Brain microvascular endothelial cell (primary cell): ENCODE measurements around the gene TBC1D10A.

ENCODE experiments used
- DNase-seq: peaks from one replicate; pipeline ENCODE4 v3.0.0-alpha.2; 2020
- H3K27ac ChIP-seq: fragments of 250-450 bp; sonication (Bioruptor Pico); 2 replicates; pipeline ENCODE4 v1.5.1; 2020; ENCODE audit warnings: mild to moderate bottlenecking, moderate library complexity
- H3K27me3 ChIP-seq: fragments of 250-450 bp; sonication (Bioruptor Pico); replicated peaks from 2 replicates; pipeline ENCODE4 v1.5.1; 2020; ENCODE audit warnings: mild to moderate bottlenecking
- H3K36me3 ChIP-seq: fragments of 250-450 bp; sonication (Bioruptor Pico); replicated peaks from 2 replicates; pipeline ENCODE4 v1.5.1; 2020; ENCODE audit warnings: mild to moderate bottlenecking
- H3K4me3 ChIP-seq: 2 replicates; pipeline ENCODE4 v1.5.1; 2011; ENCODE audit warnings: low read depth, mild to moderate bottlenecking, control low read depth, low read length, moderate library complexity
- in situ Hi-C: cut with HindIII; loops from 2 replicates; pipeline ENCODE4 v1.10.0; 2017; ENCODE audit warnings: low sequenced_read_pairs, low pct_ligation_motif_present
- TF ChIP-seq, protein P1 (sequence below): IDR thresholded peaks from 2 replicates; pipeline ENCODE4 v1.5.1; 2011; ENCODE audit warnings: low read depth, mild to moderate bottlenecking, moderate library complexity, low read length, control low read depth, inconsistent platforms; ENCODE audit errors: missing control alignments

The TBC1D10A gene

DNA sequence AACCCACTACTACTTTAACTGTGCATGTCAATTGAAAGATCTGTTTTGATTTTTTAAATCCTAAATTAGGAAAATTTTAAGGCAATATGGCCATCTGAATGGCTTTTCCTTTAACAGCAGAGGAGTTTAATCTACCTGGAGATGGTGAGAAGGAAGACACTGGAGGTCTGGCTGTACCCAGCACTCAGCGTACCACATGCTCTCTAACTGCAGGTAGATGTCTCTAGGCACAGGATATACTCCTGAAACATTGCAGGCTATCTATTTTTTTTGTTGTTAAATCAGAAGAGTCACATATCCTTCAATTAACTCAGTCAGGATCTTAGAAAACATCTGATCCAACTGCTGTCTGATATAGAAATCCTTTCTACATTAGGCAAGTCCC is 20.1 kb downstream of the TBC1D10A start:
- Histone ChIP-seq H3K4me3 (no peak overlapping the region), H3K36me3 (no peaks in the 10 kb centered on the region)

DNA sequence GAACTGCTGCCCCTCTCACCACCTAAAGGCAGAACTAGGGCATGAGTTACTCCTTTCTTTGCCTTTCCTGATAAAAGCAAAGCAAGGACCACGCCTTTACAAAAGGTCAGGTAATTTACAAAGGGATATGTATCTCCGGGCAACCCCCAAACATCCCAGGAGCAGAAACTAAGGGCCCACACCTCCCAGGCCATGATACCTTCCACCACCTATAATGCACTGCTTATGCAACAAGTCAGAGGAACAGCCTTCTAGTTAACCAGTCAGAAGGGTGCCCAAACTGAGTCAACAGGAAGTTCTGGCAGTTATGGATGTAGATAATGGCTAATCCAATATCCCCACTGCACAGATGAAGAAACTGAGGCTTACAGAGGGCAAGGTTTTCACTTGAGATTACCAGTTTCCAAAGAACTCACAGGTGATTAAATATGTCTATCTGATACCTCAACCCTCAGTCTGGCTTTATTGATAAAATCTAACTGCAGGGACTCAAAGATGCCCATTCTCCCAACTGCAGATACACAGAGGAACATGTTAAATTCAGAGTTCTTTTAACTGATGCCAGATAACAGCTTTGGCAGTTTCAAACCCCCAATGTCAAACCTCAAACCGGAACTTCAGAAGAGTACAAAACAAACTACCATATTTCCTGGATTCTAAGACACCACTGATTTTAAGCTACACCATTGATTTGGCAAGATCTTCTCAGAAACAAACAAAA is 20.7 kb downstream of the TBC1D10A start:
- Histone ChIP-seq H3K27ac (no peak overlapping the region), H3K4me3 (no peak overlapping the region), H3K36me3 (peaks cover under 1% of the 10 kb centered on the region), H3K27me3 (no peaks in the 10 kb centered on the region)
- TF ChIP-seq, protein P1, sequence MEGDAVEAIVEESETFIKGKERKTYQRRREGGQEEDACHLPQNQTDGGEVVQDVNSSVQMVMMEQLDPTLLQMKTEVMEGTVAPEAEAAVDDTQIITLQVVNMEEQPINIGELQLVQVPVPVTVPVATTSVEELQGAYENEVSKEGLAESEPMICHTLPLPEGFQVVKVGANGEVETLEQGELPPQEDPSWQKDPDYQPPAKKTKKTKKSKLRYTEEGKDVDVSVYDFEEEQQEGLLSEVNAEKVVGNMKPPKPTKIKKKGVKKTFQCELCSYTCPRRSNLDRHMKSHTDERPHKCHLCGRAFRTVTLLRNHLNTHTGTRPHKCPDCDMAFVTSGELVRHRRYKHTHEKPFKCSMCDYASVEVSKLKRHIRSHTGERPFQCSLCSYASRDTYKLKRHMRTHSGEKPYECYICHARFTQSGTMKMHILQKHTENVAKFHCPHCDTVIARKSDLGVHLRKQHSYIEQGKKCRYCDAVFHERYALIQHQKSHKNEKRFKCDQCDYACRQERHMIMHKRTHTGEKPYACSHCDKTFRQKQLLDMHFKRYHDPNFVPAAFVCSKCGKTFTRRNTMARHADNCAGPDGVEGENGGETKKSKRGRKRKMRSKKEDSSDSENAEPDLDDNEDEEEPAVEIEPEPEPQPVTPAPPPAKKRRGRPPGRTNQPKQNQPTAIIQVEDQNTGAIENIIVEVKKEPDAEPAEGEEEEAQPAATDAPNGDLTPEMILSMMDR = no peak
- DNase-seq = no peak
- in situ Hi-C loops = no loop called here

More for the DNA sequence above, 20.1 kb downstream of the TBC1D10A start:
- TF ChIP-seq, protein P1 = no peak
- in situ Hi-C loops = no loop called here
- H3K27me3 ChIP-seq = no peaks in the 10 kb centered on the region
- DNase-seq = no peak
- no peak overlapping the region for H3K27ac ChIP-seq

DNA sequence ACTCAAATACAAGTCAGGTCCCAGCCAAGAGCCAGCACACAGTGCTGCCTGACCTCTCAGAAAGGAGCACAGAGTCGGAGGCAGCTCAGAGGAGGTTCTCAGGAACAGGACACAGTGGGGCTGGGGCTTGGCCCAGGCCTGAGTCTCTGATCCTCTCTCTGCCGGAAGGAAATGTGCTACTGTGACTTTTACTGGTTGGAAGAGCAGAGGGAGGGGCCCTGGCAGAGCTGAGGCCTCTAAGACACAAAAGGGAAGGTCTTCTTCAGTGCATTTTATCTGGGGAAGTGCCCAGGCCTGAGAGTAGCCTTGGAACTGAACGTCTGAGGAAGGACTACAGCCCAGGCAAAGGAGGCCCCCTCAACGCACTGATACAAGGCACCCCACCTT is 21.2 kb downstream of the TBC1D10A start:
- DNase-seq = no peak
- TF ChIP-seq, protein P1 = no peak
- in situ Hi-C loops = no loop called here
- Histone ChIP-seq H3K27me3 (no peaks in the 10 kb centered on the region), H3K27ac (no peak overlapping the region), H3K36me3 (peaks cover 5% of the 10 kb centered on the region), H3K4me3 (no peak overlapping the region)

DNA sequence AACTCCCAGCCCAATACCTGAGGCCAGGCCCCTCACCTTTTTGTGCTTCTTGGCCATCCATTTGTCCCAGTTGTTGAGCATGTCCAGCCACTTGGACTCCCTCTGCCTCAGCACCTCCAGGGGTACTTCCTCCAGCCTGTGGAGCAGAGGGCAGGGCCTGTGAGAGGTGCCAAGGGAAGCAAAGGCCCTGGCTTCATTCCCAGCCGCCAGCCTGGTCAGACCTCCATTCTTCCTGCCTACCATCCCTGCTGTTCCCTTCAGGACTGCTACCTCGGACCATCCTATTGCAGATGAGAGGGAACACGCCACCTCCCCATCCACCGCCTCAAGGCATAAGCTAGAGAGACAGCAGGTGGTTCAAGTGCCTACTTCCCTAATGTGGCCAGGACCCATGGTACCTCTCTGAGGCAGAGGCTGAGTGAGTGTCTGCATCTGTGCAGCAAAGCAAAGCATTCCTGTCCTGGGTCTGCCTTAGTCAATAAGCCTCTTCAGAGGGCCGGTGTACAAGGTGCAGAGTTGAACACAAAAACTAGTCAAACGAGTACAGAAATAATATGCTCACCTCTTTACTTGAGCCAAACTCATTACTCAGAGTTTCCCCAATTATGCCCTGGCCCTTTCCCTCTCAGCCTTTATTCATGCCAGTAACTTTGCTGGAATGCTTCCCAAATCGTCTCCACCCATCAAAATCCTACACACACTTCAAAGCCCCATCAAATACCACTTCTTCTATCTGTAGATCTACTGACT is 22.1 kb downstream of the TBC1D10A start:
- no peak overlapping the region for H3K4me3 ChIP-seq
- peaks cover 7% of the 10 kb centered on the region for H3K36me3 ChIP-seq
- DNase-seq = no peak

DNA sequence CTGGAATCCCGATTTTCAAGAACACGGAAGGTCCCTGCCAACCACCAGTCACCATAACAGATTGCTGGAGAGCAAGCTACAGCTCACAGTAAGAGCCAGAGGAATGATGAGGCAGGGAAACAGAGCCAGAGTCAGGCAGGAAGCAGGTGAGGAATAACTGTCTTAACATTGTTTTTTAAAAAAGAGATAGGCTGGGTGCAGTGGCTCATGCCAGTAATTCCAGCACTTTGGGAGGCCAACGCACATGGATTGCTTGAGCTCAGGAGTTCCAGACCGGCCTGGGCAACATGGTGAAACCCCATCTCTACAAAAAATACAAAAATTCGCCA is 24.0 kb downstream of the TBC1D10A start:
- no peak overlapping the region for H3K27ac ChIP-seq
- TF ChIP-seq, protein P1 = no peak
- no peaks in the 10 kb centered on the region for H3K27me3 ChIP-seq
- H3K4me3 ChIP-seq = no peak overlapping the region
- H3K36me3 ChIP-seq = peaks cover 19% of the 10 kb centered on the region
- no peak for DNase-seq
- in situ Hi-C loops = no loop called here

More for the DNA sequence above, 22.1 kb downstream of the TBC1D10A start:
- H3K27me3 ChIP-seq = no peaks in the 10 kb centered on the region
- in situ Hi-C loops = no loop called here
- TF ChIP-seq, protein P1 = no peak
- no peak overlapping the region for H3K27ac ChIP-seq
